ENCODE data around the gene SPRY2. TPM values are rescaled to one million over a fixed set of nuclear protein-coding genes. Genes with fewer than 3 reads are reported as not detected.

The SPRY2 gene
- total and polyA plus RNA-seq, 2 experiments from 2014 or later, result 48.2 to 69.4 TPM

- DNase-seq (ENCODE audit: low spot score), result no peak
- H3K27ac ChIP-seq, result peak overlapping the region; percentile 49
- TF ChIP-seq EZH2phosphoT487 (IDR thresholded peaks at IDR 0.05; ENCODE audit: low read depth, severe bottlenecking, unreplicated experiment) (no peak), EZH2 (IDR thresholded peaks at IDR 0.05; ENCODE audit: borderline replicate concordance) (no peak), CTCF (IDR thresholded peaks at IDR 0.05; ENCODE audit: poor library complexity) (no peak)
These were observed 11.7 kb downstream of the SPRY2 start for GRCh38 chr13:80329250-80329649.

GRCh38 chr13:80319004-80319403 lies 21.9 kb downstream of the SPRY2 start:
- Histone ChIP-seq H3K4me3 (no peak overlapping the region), H2AFZ (no peak overlapping the region), H3K36me3 (replicated peaks; ENCODE audit: insufficient read depth, low read depth) (no peaks in the 10 kb centered on the region), H3K27me3 (no peaks in the 10 kb centered on the region), H3K27ac (no peak overlapping the region), H3K9me2 (replicated peaks; ENCODE audit: insufficient read depth) (no peaks in the 10 kb centered on the region), H4K20me1 (ENCODE audit: insufficient read depth, poor library complexity, severe bottlenecking) (no peaks in the 10 kb centered on the region), H3K9me3 (ENCODE audit: low read depth) (no peaks in the 10 kb centered on the region), H3K79me2 (no peaks in the 10 kb centered on the region), H3K4me1 (ENCODE audit: insufficient read depth) (no peaks in the 10 kb centered on the region), H3K4me2 (no peak overlapping the region)
- WGBS (ENCODE audit: low lambda C conversion rate, missing lambda C conversion rate), result 97% methylated on average over 2 of the region's 2 CpGs
- DNase-seq (ENCODE audit: low spot score), result no peak
- TF ChIP-seq EZH2 (IDR thresholded peaks at IDR 0.05; ENCODE audit: borderline replicate concordance) (no peak), EZH2phosphoT487 (IDR thresholded peaks at IDR 0.05; ENCODE audit: low read depth, severe bottlenecking, unreplicated experiment) (no peak), CTCF (IDR thresholded peaks at IDR 0.05; ENCODE audit: poor library complexity) (no peak)

More at GRCh38 chr13:80329250-80329649, 11.7 kb downstream of the SPRY2 start:
- Histone ChIP-seq H3K79me2 (peaks cover 47% of the 10 kb centered on the region), H3K4me1 (ENCODE audit: insufficient read depth) (no peaks in the 10 kb centered on the region), H3K36me3 (replicated peaks; ENCODE audit: insufficient read depth, low read depth) (no peaks in the 10 kb centered on the region), H3K4me3 (no peak overlapping the region), H3K27me3 (no peaks in the 10 kb centered on the region), H4K20me1 (ENCODE audit: insufficient read depth, poor library complexity, severe bottlenecking) (no peaks in the 10 kb centered on the region), H3K9me2 (replicated peaks; ENCODE audit: insufficient read depth) (no peaks in the 10 kb centered on the region), H3K4me2 (no peak overlapping the region), H2AFZ (no peak overlapping the region), H3K9me3 (ENCODE audit: low read depth) (no peaks in the 10 kb centered on the region)

- H3K9me2 ChIP-seq (replicated peaks; ENCODE audit: insufficient read depth), result no peaks in the 10 kb centered on the region
- DNase-seq (ENCODE audit: low spot score), result no peak
- no peak overlapping the region for H3K4me3 ChIP-seq
- H3K27ac ChIP-seq, result no peak overlapping the region
- no peak overlapping the region for H2AFZ ChIP-seq
- TF ChIP-seq EZH2 (IDR thresholded peaks at IDR 0.05; ENCODE audit: borderline replicate concordance), result no peak
- no peak for TF ChIP-seq EZH2phosphoT487 (IDR thresholded peaks at IDR 0.05; ENCODE audit: low read depth, severe bottlenecking, unreplicated experiment)
- no peak for TF ChIP-seq CTCF (IDR thresholded peaks at IDR 0.05; ENCODE audit: poor library complexity)
- no peaks in the 10 kb centered on the region for H3K36me3 ChIP-seq (replicated peaks; ENCODE audit: insufficient read depth, low read depth)
- no peaks in the 10 kb centered on the region for H3K79me2 ChIP-seq
- H3K4me1 ChIP-seq (ENCODE audit: insufficient read depth), result no peaks in the 10 kb centered on the region
- no peak overlapping the region for H3K4me2 ChIP-seq
- no peaks in the 10 kb centered on the region for H4K20me1 ChIP-seq (ENCODE audit: insufficient read depth, poor library complexity, severe bottlenecking)
- no peaks in the 10 kb centered on the region for H3K27me3 ChIP-seq
- H3K9me3 ChIP-seq (ENCODE audit: low read depth), result no peaks in the 10 kb centered on the region
- WGBS (ENCODE audit: low lambda C conversion rate, missing lambda C conversion rate), result 86% methylated on average over 5 of the region's 5 CpGs
These were observed 25.9 kb downstream of the SPRY2 start for GRCh38 chr13:80314711-80315653.
